Tibial nerve (tissue), 4 donors: ENCODE results near the gene METTL8.

ENCODE experiments used
- EP300 ChIP-seq, 2 donors: sonication (generic); formaldehyde crosslinking; IDR thresholded peaks; one replicate each; pipeline ENCODE4 v1.6.1; 2017; ENCODE audit warnings: antibody characterized with exemption in 2 of 2, mild to moderate bottlenecking in 1 of 2
- POLR2A ChIP-seq, 2 donors: fragments of 450-650 bp; IDR thresholded peaks; one replicate each; pipeline ENCODE4 v1.6.1; 2017; ENCODE audit warnings: antibody characterized with exemption in 2 of 2, mild to moderate bottlenecking in 2 of 2, moderate library complexity in 2 of 2
- TF ChIP-seq, protein P1 (sequence below), 5 experiments: fragments of 200-600 bp in 3 of 5; fragments of 450-650 bp in 2 of 5; sonication (generic) in 3 of 5; IDR thresholded peaks; one replicate each; pipeline ENCODE4 v1.5.1; 2016 to 2019; ENCODE audit warnings: antibody characterized with exemption in 5 of 5, mild to moderate bottlenecking in 3 of 5, moderate library complexity in 2 of 5

DNA sequence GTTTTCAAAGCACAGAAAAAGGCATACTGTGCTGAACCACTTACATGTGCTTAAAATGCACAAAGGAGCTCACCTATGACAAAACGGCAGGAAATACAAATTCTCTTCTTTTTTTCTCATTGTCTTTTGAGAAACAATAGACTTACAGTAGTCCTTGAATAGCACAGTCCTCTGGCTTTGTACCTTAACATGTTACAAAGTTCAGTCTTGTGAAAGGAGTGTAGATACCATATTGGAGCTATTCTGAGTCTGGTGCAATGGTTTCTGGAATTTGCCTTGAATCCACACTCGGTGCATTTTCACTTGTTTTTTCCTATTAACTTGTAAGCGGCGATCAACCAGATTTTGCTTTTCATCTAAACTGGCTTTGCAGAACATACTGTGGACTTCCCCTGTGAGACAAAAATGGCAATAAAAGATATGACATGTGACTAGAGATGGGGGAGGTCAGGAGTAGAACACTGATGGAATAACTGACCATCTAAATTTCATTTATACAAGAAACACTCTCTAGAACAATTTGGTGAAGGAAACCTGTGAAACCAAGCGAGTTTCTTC lies 109.7 kb downstream of the METTL8 start:
- TF ChIP-seq, protein P1, sequence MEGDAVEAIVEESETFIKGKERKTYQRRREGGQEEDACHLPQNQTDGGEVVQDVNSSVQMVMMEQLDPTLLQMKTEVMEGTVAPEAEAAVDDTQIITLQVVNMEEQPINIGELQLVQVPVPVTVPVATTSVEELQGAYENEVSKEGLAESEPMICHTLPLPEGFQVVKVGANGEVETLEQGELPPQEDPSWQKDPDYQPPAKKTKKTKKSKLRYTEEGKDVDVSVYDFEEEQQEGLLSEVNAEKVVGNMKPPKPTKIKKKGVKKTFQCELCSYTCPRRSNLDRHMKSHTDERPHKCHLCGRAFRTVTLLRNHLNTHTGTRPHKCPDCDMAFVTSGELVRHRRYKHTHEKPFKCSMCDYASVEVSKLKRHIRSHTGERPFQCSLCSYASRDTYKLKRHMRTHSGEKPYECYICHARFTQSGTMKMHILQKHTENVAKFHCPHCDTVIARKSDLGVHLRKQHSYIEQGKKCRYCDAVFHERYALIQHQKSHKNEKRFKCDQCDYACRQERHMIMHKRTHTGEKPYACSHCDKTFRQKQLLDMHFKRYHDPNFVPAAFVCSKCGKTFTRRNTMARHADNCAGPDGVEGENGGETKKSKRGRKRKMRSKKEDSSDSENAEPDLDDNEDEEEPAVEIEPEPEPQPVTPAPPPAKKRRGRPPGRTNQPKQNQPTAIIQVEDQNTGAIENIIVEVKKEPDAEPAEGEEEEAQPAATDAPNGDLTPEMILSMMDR (IDR thresholded peaks at IDR 0.05): no peak
- TF ChIP-seq POLR2A (IDR thresholded peaks at IDR 0.05): no peak
- TF ChIP-seq EP300 (IDR thresholded peaks at IDR 0.05): no peak
